AG09309 (cell line): ENCODE data around the gene WDR36.

ENCODE experiments used
- DNase-seq: peaks from one replicate; pipeline ENCODE4 v3.0.0-alpha.2; 2010; ENCODE audit warnings: low read depth
- H3K4me3 ChIP-seq: 2 replicates; pipeline ENCODE4 v1.5.1; 2011; ENCODE audit warnings: mild to moderate bottlenecking, low read depth, low read length, moderate library complexity; ENCODE audit not compliant: control insufficient read depth
- TF ChIP-seq, protein P1 (sequence below): IDR thresholded peaks from 2 replicates; pipeline ENCODE4 v1.5.1; 2011; ENCODE audit warnings: mild to moderate bottlenecking, low read depth, low read length, inconsistent platforms; ENCODE audit not compliant: insufficient read depth, control insufficient read depth; ENCODE audit errors: missing control alignments

WDR36 gene

DNA sequence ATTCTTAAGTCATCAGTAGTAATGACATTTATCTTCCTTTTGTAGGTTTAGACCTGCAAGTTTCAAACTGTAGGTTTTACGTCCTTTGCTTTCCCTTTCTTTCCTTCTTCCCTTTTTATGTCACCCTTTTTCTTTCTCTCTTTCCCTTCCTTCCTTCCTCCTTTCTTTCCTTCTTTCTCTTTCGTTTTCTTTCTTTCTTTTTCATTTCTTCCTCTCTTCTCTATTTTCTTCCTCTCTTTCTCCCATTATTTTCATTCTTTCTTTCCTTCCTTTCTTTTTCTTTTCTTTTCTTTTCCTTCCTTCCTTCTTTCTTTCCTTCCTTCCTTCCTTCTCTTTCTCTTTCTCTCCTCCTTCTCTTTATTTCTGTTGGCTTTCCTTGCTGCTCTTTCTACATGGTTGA, 59.9 kb downstream of the WDR36 start:
- TF ChIP-seq, protein P1, sequence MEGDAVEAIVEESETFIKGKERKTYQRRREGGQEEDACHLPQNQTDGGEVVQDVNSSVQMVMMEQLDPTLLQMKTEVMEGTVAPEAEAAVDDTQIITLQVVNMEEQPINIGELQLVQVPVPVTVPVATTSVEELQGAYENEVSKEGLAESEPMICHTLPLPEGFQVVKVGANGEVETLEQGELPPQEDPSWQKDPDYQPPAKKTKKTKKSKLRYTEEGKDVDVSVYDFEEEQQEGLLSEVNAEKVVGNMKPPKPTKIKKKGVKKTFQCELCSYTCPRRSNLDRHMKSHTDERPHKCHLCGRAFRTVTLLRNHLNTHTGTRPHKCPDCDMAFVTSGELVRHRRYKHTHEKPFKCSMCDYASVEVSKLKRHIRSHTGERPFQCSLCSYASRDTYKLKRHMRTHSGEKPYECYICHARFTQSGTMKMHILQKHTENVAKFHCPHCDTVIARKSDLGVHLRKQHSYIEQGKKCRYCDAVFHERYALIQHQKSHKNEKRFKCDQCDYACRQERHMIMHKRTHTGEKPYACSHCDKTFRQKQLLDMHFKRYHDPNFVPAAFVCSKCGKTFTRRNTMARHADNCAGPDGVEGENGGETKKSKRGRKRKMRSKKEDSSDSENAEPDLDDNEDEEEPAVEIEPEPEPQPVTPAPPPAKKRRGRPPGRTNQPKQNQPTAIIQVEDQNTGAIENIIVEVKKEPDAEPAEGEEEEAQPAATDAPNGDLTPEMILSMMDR, result no peak
- H3K4me3 ChIP-seq, result no peak overlapping the region
- DNase-seq, result no peak

DNA sequence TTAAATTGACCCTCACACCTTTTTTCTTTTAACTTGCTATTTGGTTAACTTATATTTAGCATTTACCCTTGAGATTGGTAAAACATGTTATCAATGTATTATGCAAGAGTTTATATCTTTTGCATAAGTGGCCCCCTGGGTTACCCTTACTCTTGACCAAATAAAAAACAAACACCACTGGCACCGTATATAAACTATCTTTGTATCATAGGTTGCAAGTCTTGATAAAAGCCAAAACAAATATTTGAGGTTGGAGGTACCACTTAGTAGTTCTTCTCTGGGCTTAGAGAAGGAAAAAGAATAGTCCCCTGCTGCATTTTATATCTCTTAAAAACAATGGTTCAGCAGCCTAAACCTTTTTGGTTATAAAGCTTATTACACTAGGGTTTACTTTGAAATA, 61.3 kb downstream of the WDR36 start:
- TF ChIP-seq, protein P1, result no peak
- DNase-seq, result no peak

DNA sequence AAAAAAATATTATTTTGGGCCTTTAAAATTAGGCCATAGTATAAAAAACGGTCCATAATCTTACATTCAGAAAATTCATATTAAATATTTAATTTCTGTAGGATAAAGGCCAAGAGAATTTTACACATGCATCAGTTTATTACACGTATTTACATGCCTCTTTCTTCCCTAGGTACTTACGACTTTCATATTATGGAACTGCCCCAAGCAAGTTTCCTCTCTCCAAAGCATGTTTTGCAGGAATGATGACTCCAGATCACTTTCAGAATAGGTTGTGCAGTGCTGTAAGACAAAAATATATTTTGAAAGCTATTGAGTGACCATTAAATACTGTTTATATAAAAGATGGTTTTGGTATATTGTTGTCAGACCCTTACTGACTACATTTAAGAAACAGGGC, 61.8 kb downstream of the WDR36 start:
- DNase-seq, result no peak
- TF ChIP-seq, protein P1, result no peak
- H3K4me3 ChIP-seq, result no peak overlapping the region

More for the DNA sequence above, 61.3 kb downstream of the WDR36 start:
- no peak overlapping the region for H3K4me3 ChIP-seq

- TF ChIP-seq, protein P1, result peak; percentile 100
- no peak for DNase-seq
- no peak overlapping the region for H3K4me3 ChIP-seq
Observed at GRCh38 chr5:111158105-111158744, 66.1 kb downstream of the WDR36 start.

- H3K4me3 ChIP-seq, result no peak overlapping the region
- no peak for DNase-seq
- TF ChIP-seq, protein P1, result no peak
Observed at GRCh38 chr5:111159845-111160244, 67.7 kb downstream of the WDR36 start.

GRCh38 chr5:111163000-111163399, 70.9 kb downstream of the WDR36 start:
- no peak for DNase-seq
- TF ChIP-seq, protein P1, result no peak
- H3K4me3 ChIP-seq, result no peak overlapping the region
